NCI-H2196 (cell line): ENCODE measurements around the gene SEMA3F.

Source experiments
- DNase-seq: peaks from one replicate; lab custom pipeline; 2025; ENCODE audit not compliant: unreplicated experiment; lab: John Stamatoyannopoulos, UW

SEMA3F gene

DNA sequence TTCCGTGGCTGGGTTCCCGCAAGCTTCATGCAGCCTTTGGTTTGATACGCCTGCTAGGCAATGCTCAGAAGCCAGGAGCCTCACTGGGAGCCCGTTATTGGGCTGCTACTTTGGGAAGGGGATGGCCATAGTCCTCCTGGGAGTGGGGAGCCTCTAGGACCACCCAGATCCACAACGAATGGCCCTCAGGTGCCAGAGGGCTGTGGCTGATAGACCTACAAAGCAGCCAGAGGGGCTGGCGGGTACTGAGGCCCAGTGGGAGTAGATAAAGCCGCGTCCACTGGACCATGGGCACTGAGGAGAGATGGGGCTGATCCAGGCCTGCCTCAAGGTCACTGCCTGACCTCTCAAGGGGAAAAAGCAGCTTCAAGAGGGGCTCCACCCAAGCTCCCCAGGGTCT, 37.0 kb downstream of the SEMA3F start:
- DNase-seq: no peak

DNA sequence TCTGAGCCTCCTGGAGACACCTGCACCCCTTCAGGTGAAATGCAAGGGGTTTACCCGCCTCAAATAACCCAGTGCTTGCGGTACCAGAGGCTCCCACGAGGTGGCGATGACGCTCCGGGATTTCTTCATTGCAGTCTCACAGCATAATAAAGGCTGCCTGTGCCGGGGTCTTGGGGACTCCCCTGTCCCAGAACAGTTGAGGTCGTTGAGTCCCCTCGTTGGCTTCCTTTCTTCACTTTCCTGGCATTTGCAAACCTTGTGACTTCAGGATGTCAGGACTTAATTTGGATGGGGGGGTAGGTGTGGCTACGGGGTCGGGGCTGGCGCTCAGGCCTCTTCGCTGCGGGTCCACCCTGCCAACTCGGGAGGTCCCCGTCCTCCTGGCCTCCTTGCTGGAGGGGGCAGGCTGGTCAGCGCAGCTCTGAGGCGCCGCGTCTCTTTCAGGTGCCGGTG, 37.6 kb downstream of the SEMA3F start:
- DNase-seq: peak; percentile 41

DNA sequence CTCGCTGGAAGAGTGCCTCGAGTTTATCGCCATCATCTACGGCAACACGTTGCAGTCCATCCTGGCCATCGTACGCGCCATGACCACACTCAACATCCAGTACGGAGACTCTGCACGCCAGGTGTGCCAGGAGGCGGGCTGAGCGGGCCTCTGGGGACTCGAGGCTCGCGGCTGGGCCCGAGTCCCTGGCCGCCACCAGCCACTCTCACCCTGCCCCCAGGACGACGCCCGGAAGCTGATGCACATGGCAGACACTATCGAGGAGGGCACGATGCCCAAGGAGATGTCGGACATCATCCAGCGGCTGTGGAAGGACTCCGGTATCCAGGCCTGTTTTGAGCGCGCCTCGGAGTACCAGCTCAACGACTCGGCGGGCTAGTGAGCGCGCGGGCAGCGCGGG, 38.2 kb downstream of the SEMA3F start:
- DNase-seq: no peak

DNA sequence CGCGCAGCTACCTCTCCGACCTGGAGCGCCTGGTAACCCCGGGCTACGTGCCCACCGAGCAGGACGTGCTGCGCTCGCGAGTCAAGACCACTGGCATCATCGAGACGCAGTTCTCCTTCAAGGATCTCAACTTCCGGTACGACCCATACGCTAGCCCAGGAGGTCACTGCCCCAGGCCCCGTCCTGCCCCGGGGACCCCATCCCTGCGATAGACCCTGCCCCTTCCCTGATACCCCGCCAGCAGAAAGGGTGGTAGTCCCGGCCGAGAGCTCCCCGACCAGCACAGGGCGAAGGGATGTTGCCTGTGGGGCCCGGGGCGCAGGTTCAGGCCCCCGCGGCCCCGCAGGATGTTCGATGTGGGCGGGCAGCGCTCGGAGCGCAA, 38.6 kb downstream of the SEMA3F start:
- no peak for DNase-seq

- peak; percentile 43 for DNase-seq
Observed at GRCh38 chr3:50194128-50194902, 39.2 kb downstream of the SEMA3F start.

GRCh38 chr3:50194903-50195500, 39.9 kb downstream of the SEMA3F start:
- no peak for DNase-seq

DNA sequence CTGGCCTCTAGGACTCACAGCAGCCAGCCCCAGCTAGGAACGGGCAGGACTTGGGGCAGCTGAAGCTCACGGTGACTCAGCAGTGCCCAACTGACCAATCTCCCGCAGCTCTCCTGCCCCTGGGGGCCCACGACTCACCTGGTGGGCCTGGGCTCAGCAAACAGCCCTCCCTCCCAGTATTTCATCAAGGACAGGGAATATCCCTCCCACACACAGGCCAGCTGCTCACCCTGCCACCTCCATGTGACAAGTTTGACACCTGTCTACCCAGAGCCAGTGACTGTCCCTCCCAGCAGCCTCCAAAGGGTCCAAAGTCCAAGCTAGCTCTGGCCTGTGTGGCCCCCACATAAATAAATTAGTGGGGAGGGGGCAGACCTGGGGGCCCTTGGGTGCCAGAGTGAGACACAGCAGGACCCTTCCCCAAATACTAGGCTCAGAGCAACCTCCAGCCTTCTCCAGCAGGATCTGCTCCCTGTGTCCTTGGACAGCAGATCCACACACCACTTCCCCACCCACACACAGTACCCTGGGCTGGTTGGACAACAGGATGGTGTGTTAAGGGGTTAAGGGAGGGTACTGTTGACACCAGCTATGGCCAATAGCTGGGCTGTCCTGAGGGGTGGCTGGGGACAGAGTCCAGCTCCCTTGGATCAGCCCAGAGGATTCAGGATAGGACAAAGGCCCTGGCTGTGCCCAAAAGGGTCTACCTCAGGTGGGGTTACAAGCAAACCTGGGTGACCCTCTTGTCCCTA, 40.6 kb downstream of the SEMA3F start:
- DNase-seq: no peak

DNA sequence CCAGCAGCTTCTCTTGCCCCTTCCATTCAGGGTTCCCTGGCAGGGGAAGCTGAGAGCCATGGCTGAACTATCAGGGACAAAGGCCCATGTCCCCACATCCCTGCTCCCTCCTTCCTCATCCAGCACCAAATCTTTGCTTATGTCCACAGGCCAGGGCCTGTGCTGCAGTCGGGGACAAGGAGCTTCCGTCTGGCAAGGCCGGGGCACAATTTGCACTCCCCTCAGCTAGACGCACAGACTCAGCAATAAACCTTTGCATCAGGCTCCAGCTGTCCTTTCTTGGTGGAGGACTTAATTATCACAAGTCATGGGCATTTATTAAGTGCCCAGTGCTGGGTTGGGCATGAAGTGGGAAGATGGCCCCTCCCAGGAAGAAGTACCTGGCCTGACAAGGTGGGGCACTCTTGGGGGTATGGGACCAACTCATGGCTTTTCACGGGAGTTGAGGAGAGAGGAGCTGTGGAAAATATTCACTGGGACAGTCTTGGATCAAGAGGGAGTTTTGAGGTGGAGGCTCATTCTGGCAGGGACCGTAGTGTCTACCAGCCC, 41.2 kb downstream of the SEMA3F start:
- DNase-seq: no peak

- DNase-seq: no peak
Observed at GRCh38 chr3:50201573-50202315, 46.6 kb downstream of the SEMA3F start.

- DNase-seq: no peak
Observed at GRCh38 chr3:50202353-50203112, 47.4 kb downstream of the SEMA3F start.

- no peak for DNase-seq
Observed at GRCh38 chr3:50203113-50203808, 48.1 kb downstream of the SEMA3F start.

DNA sequence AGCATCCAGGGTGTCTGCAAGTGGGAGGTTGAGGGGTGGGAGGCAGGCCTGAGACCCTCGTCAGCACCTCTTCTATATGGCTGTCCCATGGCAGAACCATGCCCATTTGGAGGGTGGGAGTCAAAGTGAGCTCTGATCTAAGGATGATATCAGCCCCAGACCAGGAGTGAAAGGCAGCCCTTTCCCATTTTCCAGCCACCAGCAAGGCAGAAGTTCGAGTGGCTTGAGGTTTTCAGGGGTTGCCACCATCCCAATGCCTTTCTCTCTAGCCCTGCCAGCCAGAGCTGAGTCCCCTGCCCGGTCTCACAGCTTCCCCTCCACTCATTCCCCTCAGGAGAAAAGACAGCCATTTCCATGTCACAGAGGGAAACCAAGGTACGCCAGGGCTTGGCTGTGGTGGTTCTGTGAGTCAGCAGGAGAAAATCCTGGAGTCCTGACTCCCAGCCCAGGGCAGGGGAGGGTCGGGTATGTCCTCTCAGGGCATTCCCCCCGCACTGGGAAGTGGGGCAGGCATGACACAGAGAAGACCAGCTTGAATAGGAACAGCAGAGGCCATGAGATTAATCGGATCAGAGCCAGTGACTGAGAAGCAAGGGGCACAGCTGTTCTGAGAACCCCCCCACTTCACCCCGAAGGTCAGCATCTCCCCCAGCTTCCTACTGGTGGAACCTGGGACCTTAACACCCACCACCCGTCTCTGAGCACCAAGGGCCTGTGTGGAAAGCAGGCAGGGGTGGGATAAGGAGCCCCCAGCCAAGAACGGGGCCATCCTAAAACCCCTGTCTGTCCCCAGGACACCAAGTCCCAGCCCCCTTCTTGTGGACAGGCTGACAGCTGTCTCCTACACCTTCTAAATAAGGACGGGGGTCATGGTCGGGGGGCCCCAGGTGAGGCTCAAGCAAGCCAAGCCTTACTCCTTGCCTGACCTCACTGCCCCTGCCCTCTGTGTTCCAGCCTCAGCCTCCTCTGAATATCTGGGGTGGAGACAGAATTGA, 49.0 kb downstream of the SEMA3F start:
- DNase-seq: no peak

DNA sequence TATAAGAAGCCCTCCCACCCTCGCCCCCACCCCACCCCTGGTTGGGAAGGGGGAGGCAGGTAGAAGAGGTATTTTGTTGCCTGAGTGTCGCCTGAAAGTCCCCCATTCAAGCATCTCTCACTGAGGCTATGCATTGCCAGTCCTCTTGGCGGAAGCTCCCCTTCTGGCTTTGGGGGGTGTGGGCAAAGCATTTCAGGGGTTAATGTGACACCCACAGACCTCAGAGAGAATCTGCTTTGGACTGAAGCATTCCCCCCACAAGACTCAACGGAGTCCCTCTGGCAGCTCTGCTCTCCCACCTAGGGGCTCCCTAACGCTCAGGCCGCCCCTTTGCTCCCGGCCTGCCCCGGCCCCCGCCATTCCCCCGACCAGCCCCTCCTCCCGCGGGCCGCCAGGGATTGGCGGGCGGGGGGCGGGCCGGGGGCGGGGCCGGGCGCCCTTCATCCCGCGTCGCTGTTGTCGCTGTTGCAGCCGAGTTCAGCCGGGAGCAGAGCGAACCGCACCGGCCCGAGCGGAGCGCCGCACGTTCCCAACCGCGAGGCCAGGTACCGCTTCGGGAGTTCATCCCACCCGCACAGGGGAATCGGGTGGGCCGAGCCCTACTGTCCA, 49.8 kb downstream of the SEMA3F start, which contains the start of gene SLC38A3:
TSS of gene SLC38A3 (plus strand) at position 468 of the 609 bp plus-strand sequence. CDS start 8,929 bp downstream, outside the sequence.
- DNase-seq: no peak

- DNase-seq: peak; percentile 53
Observed at GRCh38 chr3:50205413-50206276, 50.5 kb downstream of the SEMA3F start.

DNA sequence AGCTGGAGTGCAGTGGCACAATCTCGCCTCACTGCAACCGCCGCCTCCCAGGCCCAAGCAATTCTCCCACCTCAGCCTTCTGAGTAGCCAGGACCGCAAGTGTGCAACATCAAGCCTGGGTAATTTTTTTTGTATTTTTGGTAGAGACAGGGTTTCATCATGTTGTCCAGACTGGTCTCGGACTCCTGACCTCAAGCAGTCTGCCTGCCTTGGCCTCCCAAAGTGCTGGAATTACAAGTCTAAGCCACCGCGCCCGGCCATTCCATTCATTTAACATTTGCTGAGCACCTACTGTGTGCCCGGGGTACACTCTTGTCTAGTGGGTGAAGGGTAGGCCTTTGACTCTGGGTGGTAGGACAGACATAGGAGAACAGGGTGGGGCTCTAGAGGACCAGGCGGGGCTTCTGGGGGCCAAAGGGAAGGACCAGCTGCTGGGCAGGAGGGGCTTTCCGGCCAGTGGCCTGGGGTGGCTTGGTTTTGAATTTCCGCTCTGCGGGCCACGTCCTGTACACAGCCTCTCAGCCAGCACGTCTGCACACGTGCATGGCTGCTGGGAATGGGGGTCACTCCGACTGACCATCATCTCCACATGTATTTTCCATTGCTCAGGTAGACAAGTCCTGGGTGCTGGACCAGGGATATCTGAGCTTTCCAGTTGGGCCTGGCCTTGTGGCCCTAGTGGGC, 52.4 kb downstream of the SEMA3F start:
- DNase-seq: no peak

DNA sequence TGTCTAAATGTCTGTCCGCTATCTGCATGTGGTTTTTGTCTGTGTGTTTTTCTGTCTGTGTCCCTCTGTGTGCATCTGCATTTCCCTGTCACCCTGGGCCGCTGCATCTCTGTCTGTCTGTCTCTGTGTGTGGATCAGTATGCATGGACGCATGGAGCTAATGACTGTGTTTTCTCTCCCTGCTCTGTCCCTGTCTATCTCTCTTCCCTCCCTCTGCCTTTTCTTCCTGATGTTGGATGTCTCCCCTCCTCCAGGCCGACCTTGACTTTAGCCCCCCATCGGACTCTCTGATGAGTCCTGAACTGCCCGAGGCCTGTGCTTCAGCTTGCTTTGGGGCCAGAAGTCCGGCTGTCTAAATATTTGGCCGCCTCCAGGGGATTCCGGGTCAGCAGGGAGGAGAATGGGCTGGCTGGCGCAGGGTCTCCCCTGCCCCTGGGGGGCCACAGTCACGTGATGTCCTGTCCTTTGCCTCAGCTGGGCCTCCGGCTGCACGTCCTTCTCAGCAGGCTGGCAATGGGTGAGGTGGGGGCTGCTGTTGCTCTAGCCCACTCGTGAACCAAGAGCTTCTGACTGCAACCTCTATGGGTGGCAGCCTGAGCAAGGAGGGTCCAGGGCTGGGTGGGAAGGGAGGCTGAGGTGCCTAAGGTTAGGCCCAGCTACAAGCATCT, 53.7 kb downstream of the SEMA3F start:
- no peak for DNase-seq
